GM19324 (cell line): Measurements from ENCODE around the gene PRR14L.
A peak's percentile ranks its signal among the peaks of the same experiment; 100 is the strongest.
"Not testable (repeated sequence)": the region's sequence is repeated elsewhere in the genome, so short reads cannot be mapped to it uniquely, and the experiment has no call there.

Experiments
- ATAC-seq: cut with Tn5 transposase; IDR thresholded peaks from one replicate; pipeline ENCODE4 v1.9.1; 2021; ENCODE audit warnings: mild to moderate bottlenecking, moderate library complexity; ENCODE audit not compliant: unreplicated experiment, low FRiP score

The PRR14L gene

DNA sequence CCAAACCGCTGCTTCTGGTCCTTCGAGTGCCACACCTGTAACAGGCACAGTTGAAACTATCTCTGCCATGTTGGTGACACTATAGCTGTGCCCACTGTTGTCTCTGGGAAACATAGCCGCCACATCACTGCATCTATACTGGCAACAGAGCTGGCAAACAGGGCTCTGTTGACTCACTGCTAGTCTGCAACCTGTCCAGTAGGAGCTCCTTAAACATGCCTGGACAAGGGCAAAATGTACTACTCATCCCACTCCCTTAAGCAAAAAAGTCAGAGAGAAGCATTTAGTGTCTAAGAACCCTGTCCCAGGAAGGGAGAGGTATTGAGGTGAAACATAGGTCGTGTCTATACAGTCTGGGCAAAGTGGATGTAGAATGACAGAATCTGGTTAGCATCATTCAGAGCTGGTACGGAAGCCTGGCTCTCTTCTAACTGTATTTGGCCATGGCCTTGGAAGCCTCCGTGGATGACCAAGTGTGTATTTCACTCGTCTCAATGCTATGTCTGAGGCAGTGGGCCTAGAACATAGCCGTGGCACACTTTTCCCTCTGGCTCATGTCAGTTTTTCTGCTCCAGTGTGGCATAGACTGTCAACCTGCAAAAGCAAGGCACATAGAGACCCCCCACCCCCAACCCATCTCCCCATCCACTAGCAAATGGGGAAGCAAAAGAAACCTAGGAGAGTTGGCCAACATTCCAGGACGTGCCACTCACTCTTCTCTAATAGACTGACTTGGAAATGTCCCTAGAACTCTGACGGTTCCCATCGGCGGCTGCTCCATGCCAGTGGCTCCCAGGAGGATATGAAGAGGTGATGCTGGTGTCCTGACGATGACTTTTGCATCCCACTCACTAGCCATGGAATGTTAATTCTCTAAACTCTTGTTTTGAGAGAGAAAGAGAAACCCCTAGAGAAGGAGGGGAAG lies 66.5 kb downstream of the PRR14L start:
- ATAC-seq: no peak

DNA sequence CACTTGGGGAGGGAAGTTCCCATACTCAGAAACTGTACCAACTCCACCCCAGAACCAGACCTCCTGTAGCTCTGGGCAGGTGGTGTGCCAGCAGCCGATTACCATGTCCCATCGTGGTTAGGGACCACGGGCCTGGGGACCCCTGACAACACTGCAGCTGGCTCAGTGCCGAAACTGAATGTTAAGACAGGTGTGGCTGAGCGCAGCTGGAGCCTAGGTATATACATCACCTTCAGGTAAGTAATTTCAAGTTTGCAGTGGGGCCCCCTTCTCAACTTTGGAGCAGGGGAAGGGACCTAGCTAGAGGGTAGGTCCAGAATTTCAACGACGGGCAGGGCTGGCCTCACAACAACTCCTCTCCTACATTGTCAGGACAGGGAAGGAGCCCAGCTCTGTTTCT lies 67.2 kb downstream of the PRR14L start:
- ATAC-seq: no peak

DNA sequence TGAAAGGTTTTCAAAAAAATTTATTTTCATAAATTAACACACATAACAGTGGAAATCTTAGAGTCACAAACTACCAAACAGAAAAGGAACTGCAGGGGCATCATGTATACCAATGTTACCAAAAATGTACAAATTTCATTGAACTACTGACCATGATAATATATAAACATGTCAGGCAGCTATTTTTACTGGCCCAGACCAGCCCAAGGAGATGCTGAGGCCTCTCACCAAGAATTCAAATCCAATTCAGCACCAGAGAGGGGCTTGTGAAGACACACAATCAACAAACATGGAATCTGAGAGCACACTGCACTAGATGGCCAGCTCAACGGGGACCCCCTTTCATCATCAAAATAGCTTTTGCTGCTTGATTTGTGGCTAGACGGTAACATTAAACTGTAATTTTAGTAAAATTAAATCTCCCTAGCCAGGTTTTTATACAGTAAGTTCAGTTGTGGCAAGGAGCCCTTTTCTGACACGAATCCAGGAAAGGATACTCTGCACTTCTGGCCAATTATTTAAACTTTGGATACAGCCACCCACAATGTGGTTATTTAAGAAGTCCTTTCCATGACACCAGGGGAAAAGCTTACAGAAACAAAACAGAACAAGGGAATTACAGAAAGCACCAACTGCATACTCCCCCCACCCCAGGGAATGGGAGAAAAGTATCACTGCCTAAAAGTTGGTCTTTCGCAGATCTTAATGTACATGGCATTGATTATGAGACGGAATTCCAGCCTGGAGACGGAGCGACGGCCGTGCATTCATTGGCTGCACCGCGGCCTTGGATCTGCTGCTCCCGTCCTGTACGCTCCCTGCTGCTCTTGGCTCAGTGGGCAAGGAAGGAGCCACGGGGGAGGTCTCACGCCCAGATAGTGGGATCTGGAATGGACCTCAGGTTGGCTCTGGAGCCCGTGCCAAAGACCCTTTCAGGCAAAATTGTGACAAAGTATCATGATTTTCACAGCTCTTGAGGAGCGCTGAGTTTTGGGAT lies 68.3 kb downstream of the PRR14L start:
- ATAC-seq: no peak

DNA sequence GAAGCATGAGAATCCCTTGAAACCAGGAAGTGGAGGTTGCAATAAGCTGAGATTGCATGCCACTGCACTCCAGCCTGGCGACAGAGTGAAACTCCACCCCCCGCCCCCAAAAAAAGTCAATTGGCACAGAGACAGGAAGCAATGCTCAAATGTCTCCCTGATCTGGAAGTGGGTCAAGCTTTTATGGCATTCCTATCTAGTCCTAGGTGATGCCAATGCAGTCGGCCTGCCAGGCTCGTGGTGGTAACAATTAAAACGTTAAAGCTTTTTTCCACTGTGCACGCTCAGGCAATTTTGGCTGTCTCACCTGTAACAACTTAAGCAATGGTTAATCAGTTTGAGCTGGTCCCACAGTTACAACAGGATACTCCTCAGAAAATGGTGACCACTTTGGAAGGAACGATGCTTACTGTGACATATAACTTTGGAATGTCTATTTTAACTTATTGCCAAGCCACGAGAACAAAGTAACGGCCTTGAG lies 69.0 kb downstream of the PRR14L start:
- ATAC-seq: no peak

DNA sequence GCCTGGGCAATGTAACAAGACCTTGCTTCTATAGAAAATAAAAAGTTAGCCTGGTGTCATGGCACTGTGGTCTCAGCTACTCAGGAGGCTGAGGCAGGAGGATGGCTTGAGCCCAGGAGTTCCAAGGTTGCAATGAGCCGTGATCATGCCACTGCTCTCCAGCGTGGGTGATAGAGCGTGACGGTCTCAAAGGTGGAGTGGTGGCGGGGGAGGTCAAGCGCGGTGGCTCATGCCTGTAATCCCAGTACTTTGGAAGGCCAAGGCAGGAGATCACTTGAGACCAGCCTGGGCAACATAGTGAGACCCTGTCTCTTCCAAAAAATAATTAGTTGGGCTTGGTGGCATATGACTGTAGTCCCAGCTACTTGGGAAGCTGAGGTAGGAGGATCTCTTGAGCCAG lies 71.2 kb downstream of the PRR14L start:
- no peak for ATAC-seq

DNA sequence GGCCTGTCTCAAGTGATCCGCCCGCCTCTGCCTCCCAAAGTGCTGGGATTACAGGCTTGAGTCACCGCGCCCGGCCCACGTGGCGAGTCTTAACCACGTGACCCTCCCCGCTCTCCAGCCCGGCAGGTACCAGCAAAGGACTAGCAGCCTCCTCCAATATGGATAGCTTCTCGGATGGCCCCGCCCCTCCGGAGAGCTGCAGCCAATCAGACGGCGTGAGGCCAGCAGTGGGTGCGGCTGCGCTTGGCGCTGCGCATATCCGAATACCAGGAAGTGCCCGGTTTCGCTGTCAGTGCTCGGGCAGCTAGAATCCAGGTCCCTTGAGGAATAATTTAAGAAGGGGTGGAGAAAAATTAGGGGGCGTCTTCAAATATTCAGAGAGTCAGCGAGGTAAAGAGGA lies 73.2 kb downstream of the PRR14L start:
- peak; percentile 95 for ATAC-seq

DNA sequence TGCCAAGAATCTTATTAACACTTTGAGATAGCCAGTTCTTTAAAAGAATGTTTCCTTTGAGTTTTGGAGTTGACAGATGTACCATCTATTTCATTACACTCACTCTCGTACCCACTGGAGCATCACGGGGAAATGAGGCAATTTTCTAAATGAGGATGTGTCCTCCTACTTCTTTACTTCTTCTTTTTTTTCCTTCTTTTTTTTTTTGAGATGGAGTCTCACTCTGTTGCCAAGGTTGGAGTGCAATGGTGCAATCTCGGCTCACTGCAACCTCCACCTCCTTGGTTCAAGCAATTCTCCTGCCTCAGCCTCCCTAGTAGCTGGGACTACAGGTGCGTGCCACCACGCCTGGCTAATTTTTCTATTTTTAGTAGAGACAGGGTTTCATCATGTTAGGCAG lies 75.7 kb downstream of the PRR14L start:
- not testable (repeated sequence) for ATAC-seq

DNA sequence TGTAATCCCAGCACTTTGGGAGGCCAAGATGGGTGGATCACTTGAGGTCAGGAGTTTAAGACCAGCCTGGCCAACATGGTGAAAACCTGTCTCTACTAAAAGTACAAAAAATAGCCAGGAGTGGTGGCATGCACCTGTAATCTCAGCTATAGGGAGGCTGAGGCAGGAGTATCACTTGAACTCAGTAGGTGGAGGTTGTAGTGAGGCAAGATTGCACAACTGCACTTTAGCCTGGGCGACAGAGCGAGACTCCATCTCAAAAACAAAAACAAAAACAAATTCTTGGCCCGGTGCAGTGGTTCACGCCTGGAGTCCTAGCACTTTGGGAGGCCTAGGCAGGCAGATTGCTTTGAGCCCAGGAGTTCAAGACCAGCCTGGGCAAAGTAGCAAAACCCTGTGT lies 81.1 kb downstream of the PRR14L start:
- ATAC-seq: not testable (repeated sequence)

DNA sequence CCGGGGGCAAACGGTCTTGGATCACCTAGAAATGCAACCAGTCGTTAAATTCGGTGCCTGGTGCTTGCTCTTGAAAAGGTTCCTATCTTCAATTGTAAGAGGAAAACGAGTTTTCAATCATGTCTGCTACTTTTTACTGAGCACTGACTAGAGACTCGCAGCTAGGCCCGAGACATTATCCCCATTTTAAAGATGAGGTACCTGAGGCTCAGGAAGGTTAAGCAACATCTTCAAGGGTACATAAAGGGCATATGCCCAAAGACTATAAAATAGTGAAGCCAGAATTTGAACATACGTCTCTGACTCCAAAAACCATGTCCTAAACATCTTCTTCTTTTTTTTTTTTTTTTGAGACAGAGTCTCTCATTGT lies 87.3 kb downstream of the PRR14L start:
- ATAC-seq: no peak

DNA sequence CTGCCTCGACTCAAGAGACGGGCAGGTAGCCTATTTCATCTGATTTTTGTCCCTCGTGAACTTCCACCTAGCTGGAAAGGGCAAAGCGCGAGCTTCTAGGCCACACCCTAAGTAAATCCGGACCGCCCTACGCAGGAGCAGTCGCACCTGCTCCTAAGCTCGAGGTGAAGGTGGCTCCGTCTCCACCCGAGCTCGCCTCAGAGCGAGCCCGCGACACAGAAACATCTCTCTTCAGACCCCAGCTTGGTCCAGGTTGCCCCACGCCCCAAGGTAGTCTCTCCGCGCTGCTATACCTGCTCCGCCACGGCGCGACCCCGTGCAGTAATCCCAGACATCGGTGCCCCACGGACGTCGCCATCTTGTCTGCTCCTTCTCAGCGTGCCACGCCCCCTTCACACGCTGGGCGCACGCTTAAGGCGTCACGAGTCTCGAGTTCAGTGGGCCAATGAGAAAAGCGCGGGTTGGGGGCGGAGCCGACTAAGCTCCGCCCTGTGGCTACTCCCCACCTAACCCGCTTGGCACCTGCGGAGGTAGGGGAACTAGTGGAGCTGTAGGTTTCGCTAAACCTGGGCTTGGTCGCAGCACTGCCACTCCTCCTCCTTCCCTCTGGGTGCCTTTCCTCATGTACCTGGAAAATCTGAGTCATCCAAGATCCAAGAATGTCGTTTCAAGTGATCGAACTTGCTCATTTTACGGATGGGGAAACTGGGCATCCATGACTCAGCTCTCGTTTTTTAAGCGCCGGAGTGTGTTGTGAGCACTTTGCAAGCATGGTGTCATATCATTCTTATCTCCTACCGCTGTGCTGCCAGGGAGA lies 87.9 kb downstream of the PRR14L start, which contains the start of gene PISD:
TSS of gene PISD (minus strand) at position 365 of the 817 bp plus-strand sequence. CDS start at position 358, 7 bp downstream.
- ATAC-seq: peak; percentile 91

DNA sequence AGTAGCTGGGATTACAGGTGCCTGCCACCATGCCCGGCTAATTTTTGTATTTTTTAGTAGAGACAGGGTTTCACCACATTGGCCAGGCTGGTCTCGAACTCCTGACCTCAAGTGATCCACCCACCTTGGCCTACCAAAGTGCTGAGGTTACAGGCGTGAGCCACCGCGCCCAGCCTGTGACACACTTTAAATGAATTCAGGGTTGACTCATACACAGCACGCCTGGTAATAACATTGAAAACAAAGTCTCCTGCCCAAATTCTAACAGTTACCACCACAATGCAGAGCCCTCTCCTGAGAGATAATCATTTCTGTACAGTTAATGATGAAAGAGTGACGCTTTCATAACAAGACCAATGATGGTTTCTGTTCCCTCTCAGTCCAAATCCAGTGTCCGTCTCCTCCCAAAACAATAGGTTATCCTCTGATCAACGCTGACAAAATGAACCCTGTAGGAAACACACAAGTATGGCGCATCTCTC lies 89.0 kb downstream of the PRR14L start:
- ATAC-seq: not testable (repeated sequence)

DNA sequence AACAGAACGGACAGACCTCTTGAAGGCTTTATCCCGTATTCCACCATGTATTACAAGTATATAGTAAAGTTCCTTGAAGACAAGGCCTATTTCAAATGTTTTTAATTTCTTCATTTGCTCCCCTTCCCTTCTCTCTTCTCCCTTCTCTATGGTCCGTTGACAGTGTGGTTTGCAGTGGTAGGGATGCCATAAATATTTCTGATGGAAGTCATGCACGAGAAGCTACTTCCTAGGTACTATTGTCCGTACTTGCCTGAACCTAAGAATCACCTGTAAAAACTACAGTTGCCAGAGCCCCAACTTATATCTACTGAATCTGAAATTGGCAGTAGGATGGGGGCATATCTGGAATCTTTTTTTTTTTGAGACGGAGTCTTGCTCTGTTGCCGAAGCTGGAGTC lies 90.7 kb downstream of the PRR14L start:
- no peak for ATAC-seq

DNA sequence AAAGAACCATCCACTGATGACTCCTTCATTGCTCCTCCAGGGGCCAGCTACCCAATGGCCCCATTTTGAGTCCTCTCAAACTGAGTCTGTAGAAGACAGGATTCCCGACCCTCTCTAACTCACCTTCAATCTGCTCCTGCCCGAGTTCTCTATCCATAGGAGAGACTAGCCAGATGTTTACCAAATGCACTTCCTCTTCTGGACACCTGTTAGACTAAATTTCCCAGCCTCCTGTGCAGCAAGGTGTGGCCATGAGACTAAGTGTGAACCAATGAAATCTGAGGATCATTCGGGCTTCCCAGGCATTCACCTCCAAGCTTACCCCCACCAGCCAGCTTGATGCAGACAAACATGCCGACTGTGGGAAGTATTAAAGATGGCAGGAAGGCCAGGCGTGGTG lies 95.5 kb downstream of the PRR14L start:
- ATAC-seq: no peak

DNA sequence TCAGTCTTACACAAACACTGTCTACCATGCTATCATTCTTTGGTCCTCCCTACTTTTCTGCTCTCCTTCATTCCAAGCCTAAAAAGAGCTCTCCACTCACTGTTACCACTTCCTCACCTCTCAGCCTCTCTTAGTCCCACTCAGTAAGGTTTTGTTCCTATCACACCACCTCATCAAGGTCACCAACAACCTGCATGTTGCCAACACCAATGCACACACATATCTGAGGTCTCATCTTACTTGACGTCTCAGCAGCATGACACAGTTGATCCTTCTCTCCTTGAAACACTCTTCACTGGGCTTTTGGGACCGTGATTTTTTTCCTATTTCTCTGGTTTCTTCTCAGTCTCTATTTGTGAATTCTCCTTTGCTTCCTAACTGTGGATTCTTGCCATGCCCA lies 96.0 kb downstream of the PRR14L start:
- ATAC-seq: no peak

DNA sequence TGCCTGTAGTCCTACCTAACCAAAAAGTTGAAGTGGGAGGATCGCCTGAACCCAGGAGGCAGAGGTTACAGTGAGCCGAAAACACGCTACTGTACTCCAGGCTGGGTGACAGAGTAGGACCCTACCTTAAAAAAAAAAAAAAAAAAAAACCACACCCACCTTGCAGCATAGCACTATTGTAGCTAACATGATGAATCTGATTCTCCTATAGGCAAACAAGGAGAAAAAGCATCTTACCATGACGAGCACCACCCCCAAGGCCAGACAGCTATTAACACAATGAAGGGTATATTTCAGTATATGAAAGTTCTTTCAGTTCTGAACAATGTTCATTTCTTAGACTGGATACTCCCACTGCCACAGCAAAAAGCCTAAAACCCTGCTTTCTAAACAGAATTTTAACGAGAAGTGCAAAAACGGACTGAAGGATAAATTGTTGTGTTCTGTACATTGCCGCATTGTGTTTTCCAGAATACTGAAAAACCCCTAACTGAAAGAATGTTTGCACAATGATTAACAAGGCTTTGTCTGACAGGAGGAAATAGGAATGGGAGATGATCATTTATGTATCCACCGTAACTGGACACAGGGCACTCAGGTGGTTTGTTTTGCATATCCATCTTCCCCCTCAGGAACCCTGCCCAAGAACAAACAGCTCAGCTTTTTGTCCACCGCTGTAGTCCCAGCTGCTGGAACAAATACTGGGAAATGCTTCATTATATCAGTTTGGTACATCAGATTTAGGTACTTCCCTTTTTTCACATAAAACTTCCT lies 96.8 kb downstream of the PRR14L start:
- no peak for ATAC-seq

DNA sequence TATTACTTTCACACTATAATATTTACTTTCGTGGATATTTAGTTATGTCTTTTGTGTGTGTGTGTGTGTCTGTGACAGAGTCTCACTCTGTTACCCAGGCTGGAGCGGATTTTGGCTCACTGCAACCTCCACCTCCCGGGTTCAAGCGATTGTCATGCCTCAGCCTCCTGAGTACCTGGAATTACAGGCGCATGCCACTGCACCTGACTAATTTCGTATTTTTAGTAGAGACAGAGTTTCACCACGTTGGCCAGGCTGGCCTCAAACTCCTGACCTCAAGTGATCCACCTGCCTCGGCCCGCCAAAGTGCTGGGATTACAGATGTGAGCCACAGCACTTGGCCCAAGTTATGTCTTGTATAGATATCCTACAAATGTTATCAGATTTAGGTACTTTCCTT lies 97.8 kb downstream of the PRR14L start:
- ATAC-seq: no peak

DNA sequence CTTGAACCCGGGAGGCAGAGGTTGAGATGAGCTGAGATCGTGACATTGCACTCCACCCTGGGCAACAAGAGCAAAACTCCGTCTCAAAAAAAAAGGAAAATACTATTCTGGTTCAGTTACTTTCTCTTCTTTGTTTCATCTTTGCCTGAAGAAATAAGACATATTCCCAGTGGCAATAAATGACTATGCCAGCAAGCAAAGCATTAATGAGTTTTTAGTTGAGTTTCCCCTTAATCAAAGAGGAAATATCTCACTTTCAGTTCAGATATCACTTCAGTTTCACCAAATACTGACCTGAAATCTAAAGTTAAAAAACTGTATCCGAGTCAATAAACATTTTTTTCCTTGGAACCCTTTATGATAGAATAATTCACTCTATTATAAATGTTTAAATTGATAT lies 98.3 kb downstream of the PRR14L start:
- no peak for ATAC-seq

DNA sequence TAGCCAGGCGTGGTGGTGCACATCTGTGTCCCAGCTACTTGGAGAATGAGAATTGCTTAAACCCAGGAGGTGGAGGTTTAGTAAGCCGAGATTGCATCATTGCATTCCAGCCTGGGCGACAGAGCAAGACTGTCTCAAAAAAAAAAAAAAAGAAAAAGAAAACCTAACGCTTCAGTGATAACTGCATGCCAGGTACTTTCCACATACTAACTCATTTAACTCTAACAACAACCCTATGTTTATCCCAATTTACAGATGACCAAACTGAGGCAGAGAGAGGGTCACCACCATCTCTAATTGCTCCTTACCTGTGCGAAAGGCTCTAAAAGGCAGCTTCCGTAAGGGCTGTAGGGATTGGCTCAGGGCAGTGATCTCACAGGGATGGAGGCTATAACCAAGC lies 99.5 kb downstream of the PRR14L start:
- no peak for ATAC-seq
